Kidney glomerular epithelial cell (primary cell): ENCODE results near the gene MPRIP.

Experiments
- DNase-seq: peaks from one replicate; lab custom pipeline; 2025; lab: John Stamatoyannopoulos, UW

Gene MPRIP

DNA sequence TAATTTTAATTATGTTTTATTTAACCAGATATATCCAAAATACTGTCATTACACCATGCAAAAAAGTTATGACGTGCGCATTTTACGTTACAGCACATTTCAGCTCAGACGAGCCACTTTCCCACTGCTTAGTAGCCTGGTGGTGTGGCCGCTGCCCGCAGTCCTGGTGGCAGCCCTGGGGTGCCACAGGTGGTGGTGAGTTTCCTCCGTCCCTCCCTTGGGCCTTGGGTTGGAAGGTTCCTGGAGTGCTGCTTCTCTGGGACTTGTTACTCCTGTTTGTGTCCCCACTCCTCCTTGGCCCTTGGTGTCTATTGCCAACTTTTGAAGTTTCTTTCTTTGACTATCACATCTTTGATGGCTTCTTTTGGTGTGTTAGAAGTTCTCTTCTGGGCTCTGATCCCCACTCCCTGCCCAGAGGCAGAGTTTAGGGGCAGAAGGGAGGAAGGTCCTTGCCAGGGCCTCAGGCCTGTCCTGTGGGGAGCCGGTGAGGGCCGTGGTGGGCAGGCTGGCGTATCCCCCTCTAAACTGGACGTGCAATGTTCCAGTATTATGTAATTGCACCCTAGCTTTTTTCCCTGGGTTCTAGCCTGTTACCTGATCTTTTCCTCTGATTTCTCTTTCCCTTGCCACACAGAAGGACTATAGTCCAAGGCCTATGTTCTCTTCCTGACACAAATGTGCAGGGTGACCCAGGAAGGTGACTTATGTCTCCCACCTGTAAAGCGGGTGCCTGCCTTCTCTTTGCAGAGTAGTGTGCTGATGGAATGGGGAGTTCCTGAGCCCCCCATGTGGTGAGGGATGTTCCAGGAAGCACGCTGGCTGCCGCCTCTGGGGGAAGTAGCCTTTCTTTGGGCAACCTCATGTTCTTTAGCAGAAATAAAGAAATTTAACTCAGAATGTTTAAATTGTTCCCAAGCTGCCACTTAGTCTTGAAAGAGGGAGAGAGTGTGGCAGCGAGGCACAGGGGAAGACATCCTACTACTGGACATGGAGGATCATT lies 8.4 kb downstream of the MPRIP start:
- DNase-seq, result no peak

DNA sequence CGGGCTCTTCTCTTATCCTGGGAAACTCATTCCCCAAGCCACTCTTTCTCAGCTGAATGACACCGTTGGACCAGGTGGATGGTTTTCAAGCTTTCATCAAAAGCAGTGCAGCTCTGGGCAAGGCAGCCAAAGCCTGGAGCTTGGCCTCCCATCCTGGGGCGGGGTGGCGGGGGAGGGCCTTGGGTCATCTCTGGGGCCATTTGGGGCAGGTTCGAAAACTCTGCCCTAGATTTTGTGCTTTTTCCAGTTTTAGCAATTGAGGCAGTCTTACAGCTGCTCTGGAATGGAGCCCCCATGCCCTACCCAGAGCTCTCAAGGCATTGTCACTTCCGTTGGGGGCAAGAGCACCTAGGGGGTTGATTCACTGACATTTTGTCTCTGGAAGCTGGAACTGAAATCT lies 9.1 kb downstream of the MPRIP start:
- no peak for DNase-seq

DNA sequence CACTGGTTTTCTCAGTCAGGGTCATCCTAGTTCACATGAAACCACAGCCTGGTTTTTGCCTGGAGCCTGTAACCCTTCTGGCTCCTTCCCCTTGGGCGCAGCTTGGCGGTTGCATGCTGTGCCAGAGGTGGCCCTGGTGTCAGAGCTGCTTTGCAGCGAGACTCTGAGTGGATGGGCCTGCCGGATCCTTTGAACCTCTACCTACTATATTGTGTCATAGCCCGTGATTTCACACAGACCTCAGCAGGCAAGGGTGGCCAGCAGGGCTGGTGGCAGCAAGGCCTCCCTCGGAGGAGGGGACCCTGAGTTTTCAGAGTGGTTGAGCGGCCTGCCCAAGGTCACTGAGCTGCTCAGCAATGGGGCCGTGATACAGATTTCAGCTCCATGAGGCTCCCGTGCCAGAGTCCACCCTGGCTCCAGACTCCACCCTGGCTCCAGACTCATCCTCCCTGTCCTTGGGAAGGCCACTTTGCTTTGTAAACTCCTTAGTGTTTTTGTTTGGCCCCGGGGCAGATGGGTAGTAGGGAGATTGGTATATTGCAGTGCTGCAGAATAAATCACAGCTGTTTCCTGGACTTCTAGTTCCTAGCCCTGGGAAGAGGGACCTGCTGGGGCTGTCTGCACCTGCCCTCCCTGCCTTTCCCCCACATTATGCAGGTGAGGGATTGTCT lies 9.7 kb downstream of the MPRIP start:
- DNase-seq, result no peak

DNA sequence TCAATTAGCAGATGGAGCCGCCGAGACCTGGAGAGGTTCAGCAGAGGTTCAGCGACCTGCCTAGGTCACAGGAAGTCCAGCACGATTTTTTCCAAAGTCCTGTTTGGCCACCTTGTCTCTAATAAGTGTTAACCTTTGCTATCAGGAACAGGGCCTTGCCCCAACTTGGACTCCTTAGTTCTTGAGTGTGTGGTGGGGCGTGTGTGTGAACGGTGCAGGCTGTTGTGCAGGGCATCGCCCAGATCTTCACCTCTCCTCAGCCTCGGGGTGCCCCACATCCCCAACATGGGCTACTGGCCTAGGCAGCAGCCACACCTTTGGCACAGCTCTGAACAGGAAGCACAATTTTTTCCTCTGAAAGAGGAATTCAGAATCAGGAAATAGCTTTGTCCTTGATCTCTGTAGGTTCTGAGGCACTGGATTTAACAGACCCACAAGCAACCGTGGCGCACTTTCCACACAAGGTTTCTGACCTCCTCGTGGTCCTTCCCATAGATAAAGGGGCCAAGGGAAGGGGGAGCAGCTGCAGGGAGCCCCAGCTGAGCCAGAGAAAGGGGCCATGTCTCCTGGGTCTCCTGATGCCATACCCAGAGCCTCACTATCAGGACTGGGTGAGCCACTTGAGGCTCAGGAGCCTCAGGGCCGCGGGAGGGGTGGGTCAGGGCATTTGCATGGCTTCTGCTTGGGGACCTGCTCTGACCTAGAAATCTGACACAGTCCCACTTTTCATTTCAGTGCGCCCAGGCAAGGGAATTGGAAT lies 10.4 kb downstream of the MPRIP start:
- no peak for DNase-seq

DNA sequence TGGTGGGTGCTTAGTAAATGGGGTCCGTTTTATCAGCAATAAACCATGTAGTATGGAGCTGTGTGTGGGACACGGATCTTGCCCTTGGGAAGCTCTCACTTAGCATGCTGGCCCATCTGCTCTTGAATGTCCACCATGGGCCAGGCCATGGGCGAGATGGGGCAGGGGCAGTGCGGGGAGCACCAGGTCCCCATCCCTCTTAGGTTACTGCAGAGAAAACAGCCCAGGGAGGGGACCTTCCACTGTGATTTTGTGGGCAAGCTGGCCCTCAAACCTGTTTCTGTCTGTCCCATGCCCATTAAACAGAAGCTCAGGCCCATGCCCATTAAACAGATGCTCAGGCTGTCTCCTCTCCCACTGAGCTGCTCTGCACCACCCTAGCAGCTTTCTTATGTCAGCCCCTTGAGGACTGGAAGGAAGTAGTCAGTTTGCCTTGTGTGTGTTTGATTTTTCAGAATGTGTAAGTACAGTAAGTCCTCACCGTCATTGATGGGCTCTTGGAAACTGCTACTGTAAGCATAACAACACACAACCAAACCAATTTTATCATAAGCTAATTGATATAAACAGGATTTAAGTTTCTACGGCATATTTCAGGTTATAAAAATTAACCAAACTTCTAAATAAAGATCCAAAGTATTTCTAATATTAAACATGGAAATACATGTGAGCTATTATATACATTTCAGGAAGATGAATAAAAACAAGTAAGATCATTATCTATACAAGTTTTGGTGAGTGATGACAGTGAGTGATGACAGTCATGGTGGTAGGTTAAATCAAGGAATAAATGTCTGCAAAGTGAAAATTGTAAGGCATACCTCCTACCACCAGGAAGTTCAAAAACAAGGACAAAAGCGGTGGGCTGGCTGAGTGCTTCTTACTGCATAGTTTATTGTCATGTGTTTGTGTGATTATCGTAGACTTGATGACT lies 11.5 kb downstream of the MPRIP start:
- no peak for DNase-seq

DNA sequence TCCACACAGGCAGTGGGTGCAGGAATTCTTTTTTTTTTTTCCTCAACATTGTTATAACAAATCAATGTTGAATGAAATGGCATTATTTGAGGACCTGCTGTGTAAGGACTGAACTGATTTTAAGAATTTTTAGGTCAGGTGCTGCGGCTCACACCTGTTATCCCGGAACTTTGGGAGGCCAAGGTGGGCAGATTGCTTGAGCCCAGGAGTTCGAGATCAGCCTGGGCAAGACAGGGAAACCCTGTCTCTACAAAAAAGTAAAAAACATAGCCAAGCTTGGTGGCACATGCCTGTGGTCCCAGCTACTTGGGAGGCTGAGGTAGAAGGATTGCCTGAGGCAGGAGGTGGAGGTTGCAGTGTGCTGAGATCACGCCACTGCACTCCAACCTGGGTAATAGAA lies 12.4 kb downstream of the MPRIP start:
- DNase-seq, result no peak

DNA sequence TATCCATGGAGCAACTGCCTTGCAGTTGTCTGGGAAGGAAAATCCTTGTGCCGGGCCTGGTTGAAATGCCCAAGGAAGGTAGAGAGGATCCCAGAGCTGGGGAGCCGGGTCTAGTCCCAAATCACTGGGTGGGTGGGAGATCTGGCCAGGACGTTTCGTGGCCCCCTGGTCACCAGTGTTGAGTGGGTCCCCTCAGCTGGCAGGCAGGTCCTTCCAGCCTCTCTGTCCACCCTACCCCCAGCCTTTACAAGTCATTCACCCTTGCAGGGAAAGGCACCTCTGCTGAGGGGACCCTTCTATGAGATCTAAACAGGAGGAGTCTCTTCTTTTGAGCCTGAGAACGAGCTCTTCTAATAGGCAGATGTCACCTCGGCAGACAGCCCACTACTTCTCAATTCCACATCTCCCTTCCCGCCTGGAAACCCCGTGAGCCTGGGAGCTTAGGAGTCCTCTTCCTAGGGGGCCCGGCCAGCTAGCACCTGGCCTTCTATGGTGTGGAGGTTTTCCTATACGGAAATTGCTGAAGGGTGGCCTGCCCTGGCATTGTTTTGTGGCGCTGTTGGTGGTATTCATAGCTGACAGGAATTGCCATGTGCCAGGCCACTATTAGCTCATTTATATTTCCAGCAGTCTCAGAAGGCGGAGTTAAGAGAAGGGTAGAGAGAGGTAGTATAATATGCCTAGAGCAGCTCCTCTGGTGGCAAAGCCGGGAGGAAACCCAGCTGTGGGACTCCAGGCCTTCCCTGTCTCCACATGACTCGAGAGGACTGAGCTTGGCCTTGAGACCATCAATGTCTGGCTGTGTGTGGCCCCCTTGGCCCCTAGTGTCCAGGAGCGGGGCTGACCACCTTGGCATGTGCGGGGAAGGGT lies 13.3 kb downstream of the MPRIP start:
- no peak for DNase-seq

DNA sequence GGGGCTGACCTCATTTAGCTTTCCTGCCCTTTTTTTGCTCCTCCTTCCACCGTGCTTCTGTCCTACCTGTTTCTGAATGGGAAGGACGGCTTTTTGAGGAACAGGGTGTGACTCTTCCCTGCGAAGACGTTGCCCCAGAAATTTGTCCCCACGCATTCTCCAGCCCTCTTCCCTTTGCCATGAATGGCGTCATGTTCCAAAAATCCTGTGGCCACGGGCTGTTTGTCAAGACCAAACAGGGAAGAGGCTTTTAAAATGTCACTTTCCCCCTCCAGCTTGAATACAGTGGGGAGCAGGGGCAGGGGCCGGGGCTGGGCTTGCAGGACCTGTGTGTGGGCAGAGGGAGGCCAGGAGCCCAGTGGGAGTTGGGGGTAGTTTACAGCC lies 13.9 kb downstream of the MPRIP start:
- DNase-seq, result no peak

DNA sequence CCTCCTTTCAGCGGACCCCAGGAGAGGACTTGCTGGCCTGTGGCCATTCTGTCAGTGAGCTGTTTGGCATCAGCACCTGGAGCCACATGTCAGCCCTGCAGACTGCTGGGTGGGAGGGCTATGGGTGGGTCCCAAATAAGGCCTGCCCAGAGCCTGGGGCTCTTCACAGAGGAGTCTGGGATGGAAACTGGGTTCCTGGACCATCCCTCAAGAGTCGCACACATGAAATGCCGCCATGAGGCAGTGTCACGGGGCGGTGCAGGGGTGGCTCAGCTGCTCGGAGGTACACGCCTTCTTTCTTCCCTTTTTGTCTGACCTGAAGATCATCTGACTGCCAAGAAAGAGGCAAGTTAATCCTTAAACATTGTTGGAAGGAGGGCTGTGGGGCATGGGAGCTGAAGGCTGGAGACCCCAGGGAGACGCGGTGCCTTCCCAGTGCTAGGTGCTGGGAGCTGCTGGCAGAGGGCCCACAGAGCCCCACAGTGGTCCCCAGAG lies 14.8 kb downstream of the MPRIP start:
- no peak for DNase-seq

DNA sequence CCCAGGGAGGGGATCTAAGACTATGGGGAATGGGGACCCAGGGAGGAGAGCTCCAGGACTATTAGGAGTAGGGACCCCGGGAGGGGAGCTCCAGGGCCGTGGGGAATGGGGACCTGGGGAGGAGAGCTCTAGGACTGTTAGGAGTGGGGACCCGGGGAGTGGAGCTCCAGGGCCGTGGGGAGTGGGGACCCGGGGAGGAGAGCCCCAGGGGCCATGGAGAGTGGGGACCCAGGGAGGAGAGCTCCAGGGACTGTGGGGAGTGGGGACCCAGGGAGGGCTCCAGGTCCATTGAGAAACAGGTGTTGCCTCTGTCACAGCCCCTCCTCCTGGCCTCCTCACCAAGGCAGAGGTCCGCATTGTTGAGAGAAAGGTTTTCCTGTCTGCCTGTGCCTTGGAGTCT lies 16.0 kb downstream of the MPRIP start:
- no peak for DNase-seq

DNA sequence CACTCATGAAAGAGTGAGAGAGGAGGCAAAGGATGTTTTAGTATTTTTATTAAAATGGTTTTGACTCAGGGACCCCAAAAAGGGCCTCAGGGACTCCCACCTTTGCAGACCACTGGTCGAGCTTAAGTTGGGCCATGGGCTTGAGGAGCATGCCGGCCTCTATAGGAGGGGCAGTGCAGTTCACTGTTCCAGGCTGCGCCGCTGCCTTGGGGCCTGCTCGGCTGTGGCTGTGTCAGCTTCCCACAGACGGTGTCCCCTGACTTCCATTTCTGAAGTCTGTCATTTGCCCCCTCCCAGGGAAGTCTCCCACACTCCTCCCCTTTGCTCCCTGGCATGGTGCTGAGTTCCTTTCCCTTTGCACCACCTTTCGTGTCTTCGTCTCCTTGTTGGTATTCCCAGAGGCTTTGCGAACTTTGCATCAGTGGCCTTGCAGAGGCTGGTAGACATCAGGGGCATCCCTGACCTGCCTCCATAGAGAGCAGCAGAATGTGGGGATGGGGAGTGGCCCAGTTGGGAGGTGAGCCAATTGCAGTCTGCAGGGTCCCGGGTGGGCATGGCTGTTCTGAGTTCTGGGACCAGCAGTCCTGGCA lies 17.1 kb downstream of the MPRIP start:
- no peak for DNase-seq

DNA sequence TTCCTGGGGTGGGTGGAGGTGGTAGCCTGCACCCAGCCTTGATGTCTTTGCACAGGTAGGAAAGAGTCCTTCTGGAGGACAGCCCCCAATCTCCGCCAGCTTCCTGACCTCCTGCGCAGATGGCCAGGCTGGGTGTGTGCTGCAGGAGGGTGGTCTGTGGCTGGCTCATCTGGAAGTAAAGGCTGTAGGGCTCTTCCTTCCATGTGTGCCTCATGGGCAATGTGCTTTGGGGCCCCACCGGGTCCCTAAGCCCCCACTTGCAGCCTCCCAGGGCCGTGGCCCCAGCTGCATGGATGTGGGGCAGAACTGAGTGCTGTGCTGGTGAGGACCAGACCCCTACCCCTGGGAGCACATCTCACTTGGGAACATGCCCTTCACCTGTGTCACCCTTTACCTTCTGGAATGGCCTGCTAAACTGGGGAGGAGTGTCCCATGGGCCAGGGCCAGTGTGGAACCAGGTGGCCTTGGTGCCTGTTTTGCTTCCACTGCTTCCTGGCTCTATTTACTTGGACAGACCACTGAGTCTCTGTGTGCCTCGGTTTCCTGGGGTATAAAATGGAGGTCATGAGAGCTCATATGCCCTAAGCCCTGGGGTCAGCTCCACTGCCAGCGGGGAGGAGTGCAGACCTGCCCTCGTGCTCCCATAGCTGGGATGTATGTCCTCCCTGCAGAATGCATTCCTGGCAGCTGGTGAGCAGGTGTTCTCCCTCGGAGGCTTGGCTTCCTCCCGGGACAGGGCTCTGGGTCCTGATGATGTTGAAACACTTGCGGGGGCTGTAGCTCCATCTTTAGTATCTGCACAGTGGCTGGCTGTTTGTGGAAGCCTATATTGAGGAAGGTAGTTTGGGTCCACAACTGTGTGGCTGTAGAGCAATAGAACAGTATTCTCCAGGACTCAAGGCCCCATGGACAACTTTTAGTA lies 18.0 kb downstream of the MPRIP start:
- no peak for DNase-seq

DNA sequence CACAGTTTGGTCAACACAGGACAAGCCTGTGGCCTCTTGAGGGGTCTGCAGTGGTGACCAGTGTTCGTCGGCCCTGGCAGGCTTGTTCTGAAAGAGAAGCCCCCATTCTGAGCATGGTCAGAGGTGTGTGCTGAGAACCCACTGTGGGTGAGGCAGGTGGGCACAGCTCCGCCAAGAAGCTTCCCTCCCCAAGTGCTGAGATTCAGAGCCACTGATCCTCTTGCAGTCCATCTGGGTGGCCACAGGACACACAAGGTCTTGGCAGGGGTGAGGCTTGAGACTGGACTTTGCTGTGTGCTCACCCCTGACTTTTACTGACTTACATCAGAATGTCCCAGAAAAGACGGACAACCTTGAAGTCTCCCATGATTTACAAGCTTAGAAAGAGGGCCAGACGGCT lies 18.7 kb downstream of the MPRIP start:
- DNase-seq, result no peak

DNA sequence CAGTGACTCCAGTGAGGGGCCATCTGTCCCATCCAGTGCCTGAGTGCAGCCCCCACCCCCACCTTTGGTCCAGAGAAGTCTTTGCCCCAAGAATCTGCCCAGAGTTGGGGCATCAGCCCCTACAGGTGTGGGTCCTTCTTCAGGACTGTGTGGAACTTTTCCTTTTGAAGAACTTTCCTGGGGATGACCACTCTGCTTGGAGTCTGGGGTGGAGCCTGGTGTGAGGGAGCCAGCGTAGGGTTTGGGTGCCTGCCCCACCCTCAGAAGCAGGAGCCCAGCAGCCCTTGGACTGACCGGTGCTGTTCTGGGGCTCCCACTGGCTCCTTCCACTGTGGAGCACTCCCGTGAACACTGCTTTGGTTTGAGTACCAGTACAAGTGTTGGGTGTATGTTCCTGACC lies 19.3 kb downstream of the MPRIP start:
- no peak for DNase-seq

DNA sequence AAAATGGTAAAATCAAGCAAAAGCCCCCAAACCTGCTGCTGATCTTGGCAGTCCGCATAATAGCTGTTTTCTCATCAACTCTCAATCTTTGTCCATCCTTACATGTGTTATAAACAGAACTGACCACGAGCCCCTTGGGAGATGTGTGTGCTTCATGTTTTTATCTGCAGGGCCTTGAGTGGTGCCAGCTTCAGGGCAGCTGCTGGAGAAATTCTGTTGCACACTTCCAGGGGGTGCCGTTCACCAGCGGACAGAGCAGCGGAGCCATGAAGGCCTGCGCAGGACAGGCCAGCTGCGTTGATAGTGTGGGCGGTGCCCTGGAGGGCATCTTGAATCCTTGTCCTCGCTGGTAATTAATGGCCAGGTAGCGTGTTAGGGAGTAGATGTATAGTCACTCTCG lies 20.1 kb downstream of the MPRIP start:
- DNase-seq, result no peak

DNA sequence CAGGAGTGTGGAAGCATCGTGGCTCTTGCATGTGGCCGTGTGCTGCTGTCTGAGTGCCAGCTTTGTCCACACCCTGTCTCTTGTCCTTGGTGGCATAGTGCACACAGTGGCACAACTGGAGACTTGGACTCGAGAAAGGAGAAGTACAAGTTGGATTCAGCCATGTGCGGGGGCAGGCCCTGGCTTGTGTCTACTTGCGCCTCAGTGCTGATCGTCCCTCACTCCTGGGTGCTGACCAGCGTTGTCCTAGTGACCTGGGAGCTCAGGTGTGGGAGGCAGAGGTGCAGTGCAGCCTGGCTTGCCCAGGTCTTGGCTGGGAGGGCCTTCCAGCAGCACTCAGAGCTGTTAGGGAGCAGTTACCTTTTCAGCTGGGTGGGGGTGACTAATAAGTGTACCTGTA lies 20.6 kb downstream of the MPRIP start:
- no peak for DNase-seq

DNA sequence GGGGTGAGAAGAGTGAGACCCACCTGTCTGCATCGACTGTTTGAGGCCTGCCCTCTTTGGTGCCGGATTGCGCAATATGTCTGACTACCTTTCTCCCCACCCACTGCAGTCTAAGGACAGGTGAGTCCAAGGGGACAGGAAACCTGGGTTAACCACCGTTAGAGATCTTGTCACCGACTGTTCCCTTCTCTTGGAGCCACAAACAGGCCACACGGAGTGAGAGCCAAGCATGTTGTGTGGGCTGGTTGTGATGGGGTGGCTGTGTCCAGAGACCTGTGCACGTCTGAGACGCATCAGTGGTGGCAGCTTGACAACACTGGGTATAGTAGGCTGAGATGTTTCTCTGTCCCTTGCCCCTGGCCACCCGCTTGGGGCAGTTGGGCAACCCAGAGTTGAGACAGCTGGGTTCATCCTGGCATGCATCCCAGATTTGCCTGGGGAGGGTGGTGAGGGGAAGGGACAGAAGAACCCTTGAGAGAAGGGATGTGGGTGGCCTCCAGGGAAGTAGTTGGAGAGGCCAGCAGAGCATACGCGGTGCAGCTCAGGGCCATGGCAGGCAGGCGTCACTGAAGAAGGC lies 21.4 kb downstream of the MPRIP start:
- DNase-seq, result no peak

DNA sequence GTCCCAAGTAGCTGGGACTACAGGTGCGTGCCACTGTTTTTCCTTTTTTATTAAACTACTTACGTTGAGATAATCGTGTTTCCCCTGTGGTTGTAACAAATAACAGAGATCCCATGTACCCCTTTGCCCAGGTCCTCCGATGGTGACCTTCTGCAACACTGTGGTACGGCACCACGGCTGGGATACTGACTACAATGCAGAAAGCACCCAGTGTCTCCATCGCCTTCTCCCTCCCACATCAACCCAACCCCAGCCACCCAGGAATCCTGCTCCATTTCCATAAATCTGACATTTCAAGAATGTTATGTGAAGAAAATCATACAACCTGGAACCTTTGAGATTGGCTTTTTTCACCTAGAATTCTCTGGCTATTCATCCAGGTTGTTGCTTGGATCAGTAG lies 22.1 kb downstream of the MPRIP start:
- DNase-seq, result no peak

DNA sequence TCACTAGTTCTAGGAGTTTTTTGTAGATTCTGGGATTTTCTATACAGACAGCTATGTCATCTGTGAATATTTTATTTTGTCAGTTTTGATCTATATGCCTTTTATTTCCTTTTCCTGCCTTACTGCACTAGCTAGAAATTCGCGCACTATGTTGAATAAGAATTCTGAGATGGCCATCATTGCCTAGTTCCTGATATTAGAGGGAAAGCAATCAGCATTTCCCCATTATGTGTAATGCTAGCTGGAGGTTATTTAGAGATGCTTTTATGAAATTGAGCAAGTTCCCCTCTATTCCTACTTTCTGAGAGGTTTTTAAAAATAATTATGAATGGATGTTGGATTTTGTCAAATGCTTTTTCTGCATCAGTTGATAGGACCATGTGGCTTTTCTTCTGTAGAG lies 23.8 kb downstream of the MPRIP start:
- DNase-seq, result no peak
